Epithelial cell of esophagus (primary cell): Measurements from ENCODE around the gene TNNI2.

Experiments
- DNase-seq: peaks from one replicate; pipeline ENCODE4 v3.0.0; 2010; ENCODE audit warnings: low read depth
- H3K4me3 ChIP-seq: 2 replicates; pipeline ENCODE4 v1.5.1; 2011; ENCODE audit warnings: mild to moderate bottlenecking, low read length, control low read depth
- CTCF ChIP-seq: IDR thresholded peaks from 2 replicates; pipeline ENCODE4 v1.5.1; 2011; ENCODE audit warnings: low read depth, mild to moderate bottlenecking, low read length, control low read depth, inconsistent platforms; ENCODE audit not compliant: insufficient read depth; ENCODE audit errors: missing control alignments

The TNNI2 gene

GRCh38 chr11:1839924-1840779 lies 1.4 kb downstream of the TNNI2 start:
- TF ChIP-seq CTCF = no peak
- no peak for DNase-seq
- H3K4me3 ChIP-seq = no peak overlapping the region

- TF ChIP-seq CTCF = no peak
- DNase-seq = no peak
- no peak overlapping the region for H3K4me3 ChIP-seq
These were observed 2.1 kb downstream of the TNNI2 start for GRCh38 chr11:1840780-1841480.

- TF ChIP-seq CTCF = no peak
- DNase-seq = no peak
These were observed 2.8 kb downstream of the TNNI2 start for GRCh38 chr11:1841511-1842148.

GRCh38 chr11:1842149-1843097 lies 3.6 kb downstream of the TNNI2 start:
- no peak for DNase-seq
- H3K4me3 ChIP-seq = no peak overlapping the region
- no peak for TF ChIP-seq CTCF

More at GRCh38 chr11:1841511-1842148, 2.8 kb downstream of the TNNI2 start:
- no peak overlapping the region for H3K4me3 ChIP-seq

GRCh38 chr11:1843098-1843473 lies 4.3 kb downstream of the TNNI2 start:
- peak; percentile 65 for DNase-seq
- TF ChIP-seq CTCF = no peak
- H3K4me3 ChIP-seq = peak overlapping the region; percentile 5

- no peak for DNase-seq
- peak overlapping the region; percentile 5 for H3K4me3 ChIP-seq
- no peak for TF ChIP-seq CTCF
These were observed 5.0 kb downstream of the TNNI2 start for GRCh38 chr11:1843796-1844195.
